ENCODE results near the gene TRIM50.
"Not testable (repeated sequence)": the region's sequence is repeated elsewhere in the genome, so short reads cannot be mapped to it uniquely, and the experiment has no call there.

The TRIM50 gene

GRCh38 chr7:73312831-73313520 is 14.9 kb downstream of the TRIM50 start:
- DNase-seq = no peak

- DNase-seq = not testable (repeated sequence)
Measured at GRCh38 chr7:73311421-73311820, 16.5 kb downstream of the TRIM50 start.

GRCh38 chr7:73308665-73309214 is 19.1 kb downstream of the TRIM50 start, which contains the start of gene NSUN5:
Gene NSUN5 (minus strand): TSS chr7:73308826. CDS start chr7:73308790, 36 bp downstream.
- peak; percentile 86 for DNase-seq

GRCh38 chr7:73308074-73308664 is 19.7 kb downstream of the TRIM50 start:
- no peak for DNase-seq

- no peak for DNase-seq
Measured at GRCh38 chr7:73307436-73307835, 20.4 kb downstream of the TRIM50 start.

GRCh38 chr7:73304612-73305387 is 23.1 kb downstream of the TRIM50 start:
- not testable (repeated sequence) for DNase-seq

GRCh38 chr7:73304071-73304470 is 23.8 kb downstream of the TRIM50 start:
- DNase-seq = no peak

GRCh38 chr7:73303546-73303945 is 24.3 kb downstream of the TRIM50 start:
- DNase-seq = no peak

- not testable (repeated sequence) for DNase-seq
Measured at GRCh38 chr7:73302846-73303245, 25.0 kb downstream of the TRIM50 start.

- DNase-seq = not testable (repeated sequence)
Measured at GRCh38 chr7:73301108-73301507, 26.8 kb downstream of the TRIM50 start.

- DNase-seq = not testable (repeated sequence)
Measured at GRCh38 chr7:73299812-73300211, 28.1 kb downstream of the TRIM50 start.

- DNase-seq = not testable (repeated sequence)
Measured at GRCh38 chr7:73297706-73298105, 30.2 kb downstream of the TRIM50 start.

- not testable (repeated sequence) for DNase-seq
Measured at GRCh38 chr7:73297235-73297634, 30.6 kb downstream of the TRIM50 start.

- not testable (repeated sequence) for DNase-seq
Measured at GRCh38 chr7:73277210-73277609, 50.7 kb downstream of the TRIM50 start.

- DNase-seq = not testable (repeated sequence)
Measured at GRCh38 chr7:73267813-73268212, 60.1 kb downstream of the TRIM50 start.

GRCh38 chr7:73266719-73267368 is 61.0 kb downstream of the TRIM50 start:
- not testable (repeated sequence) for DNase-seq
